MM.1S (cell line): ENCODE data around the gene PPP2R3B.
"Not testable (repeated sequence)": the region's sequence is repeated elsewhere in the genome, so short reads cannot be mapped to it uniquely, and the experiment has no call there.

Experiments used
- DNase-seq: peaks from one replicate; pipeline ENCODE4 v3.0.0-alpha.2; 2015
- H2AFZ ChIP-seq: fragments of 300-600 bp; sonication (generic); 2 replicates; pipeline ENCODE4 v1.6.0; 2016; ENCODE audit warnings: antibody characterized with exemption, low read length
- H3F3A ChIP-seq: fragments of 300-600 bp; sonication (generic); 2 replicates; pipeline ENCODE4 v1.6.1; 2016; ENCODE audit warnings: mild to moderate bottlenecking, antibody characterized with exemption, low read length, moderate library complexity, mixed read lengths; ENCODE audit not compliant: insufficient read depth
- H3K27ac ChIP-seq: fragments of 300-600 bp; sonication (generic); 2 replicates; pipeline ENCODE4 v1.5.1; 2016; ENCODE audit warnings: mild to moderate bottlenecking, low read length
- H3K27me3 ChIP-seq: fragments of 300-600 bp; sonication (generic); replicated peaks from 2 replicates; pipeline ENCODE4 v1.6.0; 2016; ENCODE audit warnings: low read length; ENCODE audit not compliant: insufficient read depth
- H3K36me3 ChIP-seq: fragments of 300-600 bp; sonication (generic); replicated peaks from 2 replicates; pipeline ENCODE4 v1.6.1; 2016; ENCODE audit warnings: mild to moderate bottlenecking, low read length, mixed read lengths; ENCODE audit not compliant: insufficient read depth
- H3K4me1 ChIP-seq: fragments of 300-600 bp; sonication (generic); 2 replicates; pipeline ENCODE4 v1.6.1; 2016; ENCODE audit warnings: low read length, mixed read lengths
- H3K4me2 ChIP-seq: fragments of 300-600 bp; sonication (generic); 2 replicates; pipeline ENCODE4 v1.6.0; 2016; ENCODE audit warnings: low read depth, low read length
- H3K4me3 ChIP-seq: fragments of 300-600 bp; sonication (generic); 2 replicates; pipeline ENCODE4 v1.5.1; 2016; ENCODE audit warnings: low read length, mixed read lengths
- H3K79me2 ChIP-seq: fragments of 300-600 bp; sonication (generic); 2 replicates; pipeline ENCODE4 v1.6.1; 2016; ENCODE audit warnings: mixed run types, low read length, mixed read lengths
- H3K9ac ChIP-seq: fragments of 300-600 bp; sonication (generic); 2 replicates; pipeline ENCODE4 v1.6.1; 2016; ENCODE audit warnings: low read length, mixed read lengths
- H3K9me2 ChIP-seq: fragments of 300-600 bp; sonication (generic); replicated peaks from 2 replicates; pipeline ENCODE4 v1.6.1; 2016; ENCODE audit warnings: mild to moderate bottlenecking, low read length, mixed read lengths; ENCODE audit not compliant: insufficient read depth
- H3K9me3 ChIP-seq: fragments of 300-600 bp; sonication (generic); replicated peaks from 2 replicates; pipeline ENCODE4 v1.6.1; 2016; ENCODE audit warnings: mild to moderate bottlenecking, low read length, mixed read lengths; ENCODE audit not compliant: insufficient read depth
- H4K20me1 ChIP-seq: fragments of 300-600 bp; sonication (generic); 2 replicates; pipeline ENCODE4 v1.6.1; 2016; ENCODE audit warnings: mild to moderate bottlenecking, low read length, moderate library complexity, mixed read lengths; ENCODE audit not compliant: insufficient read depth
- EZH2 ChIP-seq: fragments of 300-600 bp; sonication (generic); optimal IDR thresholded peaks from 2 replicates; pipeline ENCODE3; 2017; ENCODE audit warnings: low read depth, mild to moderate bottlenecking, antibody characterized with exemption, low read length, mixed read lengths
- EZH2phosphoT487 ChIP-seq: fragments of 300-600 bp; sonication (generic); IDR thresholded peaks from 2 replicates; pipeline ENCODE4 v1.6.1; 2018; ENCODE audit warnings: antibody characterized with exemption, low read length
- TF ChIP-seq, protein P1 (sequence below): fragments of 300-600 bp; sonication (generic); IDR thresholded peaks from 2 replicates; pipeline ENCODE4 v1.5.1; 2016; ENCODE audit warnings: antibody characterized with exemption, low read length, mixed read lengths

The PPP2R3B gene

DNA sequence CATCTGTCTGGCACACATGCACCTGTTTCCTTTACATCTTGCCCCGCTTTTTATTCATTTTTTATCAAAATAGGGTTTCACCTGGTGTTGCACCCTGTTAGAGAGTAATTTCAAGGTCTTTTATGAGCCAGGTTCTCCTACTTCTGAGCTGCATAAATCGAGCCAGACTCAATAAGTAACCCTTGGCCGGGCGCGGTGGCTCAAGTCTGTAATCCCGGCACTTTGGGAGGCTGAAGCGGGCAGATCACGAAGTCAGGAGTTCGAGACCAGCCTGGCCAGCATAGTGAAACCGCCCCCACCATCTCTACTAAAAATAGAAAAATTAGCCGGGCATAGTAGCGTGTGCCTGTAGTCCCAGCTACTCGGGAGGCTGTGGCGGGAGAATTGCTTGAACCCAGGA, 1.0 kb upstream of the PPP2R3B start:
- no peaks in the 10 kb centered on the region for H3K27me3 ChIP-seq
- H3F3A ChIP-seq: no peaks in the 10 kb centered on the region
- H3K36me3 ChIP-seq: no peaks in the 10 kb centered on the region
- H2AFZ ChIP-seq: peak overlapping the region; percentile 87
- H3K9ac ChIP-seq: peak overlapping the region; percentile 57
- H3K79me2 ChIP-seq: no peaks in the 10 kb centered on the region
- DNase-seq: no peak
- no peaks in the 10 kb centered on the region for H3K4me1 ChIP-seq
- H4K20me1 ChIP-seq: no peaks in the 10 kb centered on the region
- H3K4me3 ChIP-seq: peak overlapping the region; percentile 64
- H3K27ac ChIP-seq: no peak overlapping the region
- H3K4me2 ChIP-seq: peak overlapping the region; percentile 60
- TF ChIP-seq, protein P1, sequence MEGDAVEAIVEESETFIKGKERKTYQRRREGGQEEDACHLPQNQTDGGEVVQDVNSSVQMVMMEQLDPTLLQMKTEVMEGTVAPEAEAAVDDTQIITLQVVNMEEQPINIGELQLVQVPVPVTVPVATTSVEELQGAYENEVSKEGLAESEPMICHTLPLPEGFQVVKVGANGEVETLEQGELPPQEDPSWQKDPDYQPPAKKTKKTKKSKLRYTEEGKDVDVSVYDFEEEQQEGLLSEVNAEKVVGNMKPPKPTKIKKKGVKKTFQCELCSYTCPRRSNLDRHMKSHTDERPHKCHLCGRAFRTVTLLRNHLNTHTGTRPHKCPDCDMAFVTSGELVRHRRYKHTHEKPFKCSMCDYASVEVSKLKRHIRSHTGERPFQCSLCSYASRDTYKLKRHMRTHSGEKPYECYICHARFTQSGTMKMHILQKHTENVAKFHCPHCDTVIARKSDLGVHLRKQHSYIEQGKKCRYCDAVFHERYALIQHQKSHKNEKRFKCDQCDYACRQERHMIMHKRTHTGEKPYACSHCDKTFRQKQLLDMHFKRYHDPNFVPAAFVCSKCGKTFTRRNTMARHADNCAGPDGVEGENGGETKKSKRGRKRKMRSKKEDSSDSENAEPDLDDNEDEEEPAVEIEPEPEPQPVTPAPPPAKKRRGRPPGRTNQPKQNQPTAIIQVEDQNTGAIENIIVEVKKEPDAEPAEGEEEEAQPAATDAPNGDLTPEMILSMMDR: no peak
- TF ChIP-seq EZH2 (no peak), EZH2phosphoT487 (no peak)
- no peaks in the 10 kb centered on the region for H3K9me2 ChIP-seq
- no peaks in the 10 kb centered on the region for H3K9me3 ChIP-seq

DNA sequence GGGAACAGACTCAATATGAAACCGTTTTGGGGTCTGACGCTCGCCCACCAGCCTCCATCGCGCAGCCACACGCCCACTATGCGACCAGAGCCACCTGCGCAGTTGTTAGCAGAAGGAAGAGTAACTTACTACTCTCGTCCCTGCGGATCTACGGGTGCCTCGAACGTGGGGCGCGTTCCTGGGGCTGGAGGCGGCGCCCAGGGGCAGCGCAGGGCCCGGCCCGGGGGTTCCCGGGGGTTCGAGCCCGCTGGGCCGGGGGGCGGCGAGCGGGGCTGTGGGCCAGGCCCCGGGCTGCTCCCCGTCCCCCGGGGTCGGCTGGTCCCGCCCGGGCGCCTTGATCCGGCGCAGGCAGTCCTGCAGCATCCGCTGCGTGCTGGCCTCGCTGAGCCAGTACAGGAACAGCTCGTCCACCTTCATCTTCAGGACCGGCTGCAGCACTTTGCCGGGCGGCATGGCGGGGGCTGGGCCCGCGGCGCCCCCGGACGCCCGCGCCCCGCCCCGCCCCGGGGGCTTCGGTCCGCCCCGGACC, 404 bp downstream of the PPP2R3B start:
- Histone ChIP-seq H3K9me2 (no peaks in the 10 kb centered on the region), H3K4me3 (peak overlapping the region; percentile 55; the same call in 1 of the 2 replicates), H4K20me1 (no peaks in the 10 kb centered on the region), H3K27ac (no peak overlapping the region), H2AFZ (no peak overlapping the region), H3K9me3 (no peaks in the 10 kb centered on the region), H3K79me2 (no peaks in the 10 kb centered on the region), H3K4me2 (peak overlapping the region; percentile 45; the same call in 1 of the 2 replicates), H3K4me1 (no peaks in the 10 kb centered on the region), H3K36me3 (no peaks in the 10 kb centered on the region), H3K27me3 (no peaks in the 10 kb centered on the region), H3F3A (no peaks in the 10 kb centered on the region), H3K9ac (no peak overlapping the region; the same call in 1 of the 2 replicates)
- DNase-seq: no peak
- TF ChIP-seq EZH2 (no peak), EZH2phosphoT487 (no peak)
- TF ChIP-seq, protein P1: no peak

DNA sequence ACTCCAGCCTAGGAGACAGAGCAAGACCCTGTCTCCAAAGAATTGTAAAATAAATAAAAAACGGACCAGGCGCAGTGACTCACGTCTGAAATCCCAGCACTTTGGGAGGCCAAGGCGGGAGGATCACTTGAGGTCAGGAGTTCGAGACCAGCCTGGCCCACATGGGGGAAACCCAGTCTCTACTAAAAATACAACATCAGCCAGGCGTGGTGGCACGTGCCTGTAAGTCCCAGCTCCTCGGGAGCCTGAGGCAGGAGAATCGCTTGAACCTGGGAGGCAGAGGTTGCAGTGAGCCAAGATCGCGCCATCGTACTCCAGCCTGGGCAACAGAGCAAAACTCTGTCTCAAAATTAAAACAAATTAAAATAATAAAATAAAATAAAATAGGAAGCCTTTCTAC, 971 bp downstream of the PPP2R3B start:
- not testable (repeated sequence) for H3K9ac ChIP-seq, H3K4me2 ChIP-seq, H3K36me3 ChIP-seq, H3F3A ChIP-seq, H3K27ac ChIP-seq, H3K79me2 ChIP-seq, H3K4me3 ChIP-seq, H4K20me1 ChIP-seq, H2AFZ ChIP-seq, H3K9me3 ChIP-seq, DNase-seq, H3K9me2 ChIP-seq, H3K4me1 ChIP-seq, H3K27me3 ChIP-seq

DNA sequence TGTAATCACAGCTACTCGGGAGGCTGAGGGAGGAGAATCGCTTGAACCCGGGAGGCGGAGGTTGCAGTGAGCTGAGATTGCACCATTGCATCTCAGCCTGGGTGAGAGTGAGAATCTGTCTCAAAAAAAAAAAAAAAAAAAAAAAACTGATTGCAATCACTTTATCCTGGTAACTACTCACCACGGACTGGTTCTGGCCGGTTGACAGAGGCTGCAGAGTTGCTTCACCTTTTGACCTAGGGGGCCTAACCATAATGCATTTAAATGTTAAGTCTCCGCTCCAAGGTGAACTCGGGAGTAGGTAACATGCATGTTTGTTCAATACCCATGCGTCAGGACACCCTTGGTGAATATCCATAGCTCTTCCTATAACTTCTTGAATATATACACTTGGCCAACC, 1.8 kb downstream of the PPP2R3B start:
- no peaks in the 10 kb centered on the region for H3K36me3 ChIP-seq
- DNase-seq: no peak
- no peak overlapping the region for H2AFZ ChIP-seq
- no peaks in the 10 kb centered on the region for H4K20me1 ChIP-seq
- H3F3A ChIP-seq: no peaks in the 10 kb centered on the region
- no peaks in the 10 kb centered on the region for H3K9me2 ChIP-seq
- TF ChIP-seq EZH2phosphoT487 (no peak), EZH2 (no peak)
- TF ChIP-seq, protein P1: no peak
- no peaks in the 10 kb centered on the region for H3K4me1 ChIP-seq
- no peaks in the 10 kb centered on the region for H3K9me3 ChIP-seq
- H3K4me3 ChIP-seq: no peak overlapping the region
- no peak overlapping the region for H3K4me2 ChIP-seq
- H3K27ac ChIP-seq: no peak overlapping the region
- no peak overlapping the region for H3K9ac ChIP-seq
- H3K27me3 ChIP-seq: no peaks in the 10 kb centered on the region
- no peaks in the 10 kb centered on the region for H3K79me2 ChIP-seq
